PFSK-1 (cell line): ENCODE results near the gene EFHD1.

Experiments
- FOXP2 ChIP-seq: optimal IDR thresholded peaks from 2 replicates; pipeline ENCODE3; 2011; ENCODE audit warnings: borderline replicate concordance, control low read depth, inconsistent platforms; ENCODE audit not compliant: insufficient read depth; ENCODE audit errors: extremely low read length, extremely low read depth
- POLR2AphosphoS5 ChIP-seq: IDR thresholded peaks from 2 replicates; pipeline ENCODE4 v1.6.1; 2012; ENCODE audit warnings: low read depth, mild to moderate bottlenecking, control low read depth, low read length, moderate library complexity
- REST ChIP-seq, 2 experiments: IDR thresholded peaks; 2 replicates each; pipeline versions ENCODE4 v1.6.1 to v1.8.0; 2011 to 2012; ENCODE audit warnings: low read depth in 2 of 2, low read length in 2 of 2, control low read depth in 1 of 2, inconsistent platforms in 1 of 2, mild to moderate bottlenecking in 1 of 2, moderate library complexity in 1 of 2; ENCODE audit not compliant: insufficient read depth in 1 of 2
- SIN3A ChIP-seq: IDR thresholded peaks from 2 replicates; pipeline ENCODE4 v1.6.1; 2012; ENCODE audit warnings: mild to moderate bottlenecking, low read length, moderate library complexity, borderline replicate concordance; ENCODE audit not compliant: insufficient read depth
- TAF1 ChIP-seq: IDR thresholded peaks from 2 replicates; pipeline ENCODE4 v1.6.1; 2012; ENCODE audit warnings: low read length, control low read depth, borderline replicate concordance; ENCODE audit not compliant: insufficient read depth

The EFHD1 gene

DNA sequence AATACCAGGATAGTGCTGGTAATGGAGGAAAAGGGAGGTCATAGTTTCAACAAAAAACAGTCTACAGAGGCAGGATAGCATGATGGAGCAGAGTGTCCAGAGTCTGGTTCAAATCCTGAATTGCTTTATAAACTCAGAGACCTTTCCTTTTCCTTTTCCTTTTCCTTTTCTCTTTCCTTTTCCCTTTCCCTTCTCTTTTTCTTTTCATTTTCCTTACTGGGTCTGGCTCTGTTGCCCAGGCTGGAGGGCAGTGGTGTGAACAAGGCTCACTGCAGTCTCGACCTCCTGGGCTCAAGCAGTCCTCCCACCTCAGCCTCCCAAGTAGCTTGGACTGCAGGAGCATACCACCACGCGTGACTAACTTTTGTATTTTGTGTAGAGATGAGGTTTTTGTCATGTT lies 95.4 kb downstream of the EFHD1 start:
- TF ChIP-seq REST (IDR thresholded peaks at IDR 0.05; ENCODE audit: insufficient read depth in 1 of 2, low read depth in 2 of 2, low read length in 2 of 2) (no peak), POLR2AphosphoS5 (no peak), SIN3A (no peak), TAF1 (no peak), FOXP2 (no peak)

DNA sequence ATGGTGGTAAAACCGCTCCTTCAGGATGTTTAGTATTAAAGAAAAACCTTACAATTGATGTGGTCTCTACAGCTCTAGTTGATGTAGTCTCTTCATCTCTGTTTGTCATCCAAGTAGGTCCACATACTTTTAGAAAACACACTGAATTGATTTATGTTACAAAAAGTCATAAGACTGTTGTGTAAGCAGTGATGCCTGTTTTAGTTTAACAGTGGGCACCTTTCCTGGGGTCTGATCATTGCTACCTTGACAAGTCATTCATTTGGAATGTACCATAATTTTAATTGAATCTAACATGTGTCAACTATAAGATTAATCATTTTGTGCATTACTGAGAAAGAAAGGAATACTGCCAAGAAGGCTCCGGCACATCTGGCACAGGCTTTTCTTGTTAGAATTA lies 98.1 kb downstream of the EFHD1 start:
- TF ChIP-seq TAF1 (no peak), FOXP2 (no peak), REST (IDR thresholded peaks at IDR 0.05; ENCODE audit: insufficient read depth in 1 of 2, low read depth in 2 of 2, low read length in 2 of 2) (no peak), POLR2AphosphoS5 (no peak), SIN3A (no peak)
